ENCODE measurements around the gene MALT1.

GRCh38 chr18:58690259-58690658 lies 19.0 kb downstream of the MALT1 start:
- TF ChIP-seq CTCF (IDR thresholded peaks at IDR 0.05; ENCODE audit: poor library complexity, severe bottlenecking) (no peak), REST (IDR thresholded peaks at IDR 0.05; ENCODE audit: borderline replicate concordance) (no peak), RAD21 (conservative IDR thresholded peaks at IDR 0.05) (no peak), POLR2AphosphoS5 (IDR thresholded peaks at IDR 0.05) (no peak), EZH2 (IDR thresholded peaks at IDR 0.05; ENCODE audit: borderline replicate concordance, insufficient read depth, low read length, poor library complexity, severe bottlenecking) (no peak), SMC3 (conservative IDR thresholded peaks at IDR 0.05; ENCODE audit: poor library complexity) (no peak), EP300 (conservative IDR thresholded peaks at IDR 0.05; ENCODE audit: poor library complexity, severe bottlenecking) (no peak)
